Hippocampal formation (tissue), 2 donors: ENCODE data around the gene FAM161B.
"Not testable (repeated sequence)": the region's sequence is repeated elsewhere in the genome, so short reads cannot be mapped to it uniquely, and the experiment has no call there.

Experiments used
- DNase-seq, 2 donors: peaks; one replicate each; lab custom pipeline; 2025; lab: John Stamatoyannopoulos, UW

Gene FAM161B

DNA sequence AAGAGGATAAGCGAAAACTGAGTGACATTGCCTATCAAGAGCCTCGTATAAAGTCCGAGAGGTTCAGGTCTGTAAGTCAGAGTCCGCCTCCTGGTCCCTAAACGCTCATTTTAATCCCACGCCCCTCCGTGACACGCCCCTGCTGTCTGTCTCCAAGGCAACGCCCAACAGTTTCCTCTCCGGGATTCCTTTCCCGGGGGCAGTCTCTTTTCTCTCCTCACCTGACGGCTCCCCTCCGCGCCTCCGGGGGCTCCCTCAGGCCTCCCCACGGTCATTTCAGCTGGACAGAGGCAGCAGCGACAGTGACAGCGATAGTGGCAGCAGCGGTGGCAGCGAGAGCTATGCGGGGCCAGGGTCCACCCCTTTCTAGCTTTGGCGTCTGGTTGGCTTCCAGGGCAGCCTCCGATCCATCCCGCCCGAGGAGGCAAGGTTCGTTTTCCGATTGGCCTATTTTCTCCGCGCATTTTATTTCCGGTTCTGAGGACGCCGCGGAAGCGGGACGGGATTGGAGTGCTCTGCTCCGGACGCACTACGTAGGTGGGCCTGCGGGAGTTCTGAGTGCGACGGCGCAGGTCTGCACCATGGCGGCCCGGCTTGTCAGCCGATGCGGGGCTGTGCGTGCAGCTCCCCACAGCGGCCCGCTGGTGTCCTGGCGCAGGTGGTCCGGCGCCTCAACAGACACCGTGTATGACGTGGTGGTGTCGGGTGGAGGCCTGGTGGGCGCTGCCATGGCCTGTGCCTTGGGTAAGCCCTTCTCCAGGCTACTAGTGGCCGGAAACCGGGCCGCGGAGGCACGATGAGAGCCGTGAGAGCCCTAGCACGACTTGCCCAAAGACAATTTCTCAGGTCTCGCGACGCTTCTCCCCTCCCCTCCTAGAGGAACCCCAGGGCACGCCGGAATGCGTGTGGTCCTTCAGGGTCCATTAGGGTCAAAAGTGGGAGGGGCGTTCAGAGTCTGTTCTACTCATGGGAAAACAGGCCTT, at the start of gene FAM161B, which contains the start of gene COQ6:
Gene FAM161B (minus strand): TSS at position 343 of the 983 bp plus-strand sequence. CDS start 68 bp downstream, at position 275.
Gene COQ6 (plus strand): TSS at position 551 of the 983 bp plus-strand sequence. CDS start 31 bp downstream, at position 582.
- DNase-seq, result peak; percentile 95 to 96

GRCh38 chr14:73998726-73999125, 48.8 kb upstream of the FAM161B start:
- no peak for DNase-seq

DNA sequence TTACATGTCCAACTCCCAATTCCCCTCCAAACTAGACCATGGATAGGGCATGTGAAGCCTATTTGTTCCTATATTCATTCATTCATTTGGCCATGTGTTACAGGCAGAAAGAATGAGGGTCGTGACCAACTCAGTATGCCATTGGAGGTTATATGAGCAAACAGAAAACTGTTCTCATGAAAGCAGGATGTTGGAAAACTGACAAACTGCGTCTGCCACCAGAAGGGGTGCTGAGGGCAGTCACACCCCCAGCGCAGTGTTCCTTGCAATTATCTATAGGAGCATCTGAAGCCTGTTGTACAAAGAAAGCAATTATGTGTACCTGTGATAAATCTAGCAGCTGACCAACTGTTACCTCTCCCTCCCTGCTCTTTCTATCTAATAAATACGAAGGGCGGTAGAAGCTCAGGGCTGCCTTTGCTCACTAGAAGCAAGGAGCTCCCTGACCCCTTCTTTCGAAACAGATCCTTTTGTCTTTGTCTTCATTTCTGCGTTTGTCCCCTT, 48.1 kb upstream of the FAM161B start:
- DNase-seq, result no peak

- DNase-seq, result no peak
Measured at GRCh38 chr14:73997108-73997943, 47.4 kb upstream of the FAM161B start.

DNA sequence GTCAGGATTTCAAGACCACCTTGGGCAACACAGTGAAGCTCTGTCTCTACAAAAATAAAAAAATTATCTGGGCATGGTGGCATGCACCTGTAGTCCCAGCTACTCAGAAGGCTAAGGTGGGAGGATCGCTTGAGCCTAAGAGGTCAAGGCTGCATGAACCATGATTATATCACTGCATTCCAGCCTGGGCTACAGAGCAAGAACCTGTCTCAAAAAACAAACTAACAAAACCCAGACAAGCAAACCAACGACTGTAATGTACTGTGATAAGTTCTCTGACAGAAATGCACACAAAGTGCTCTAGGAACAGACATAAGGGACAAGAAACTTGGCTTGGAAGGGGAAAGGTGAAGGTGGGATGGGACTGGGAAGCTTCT, 46.8 kb upstream of the FAM161B start:
- no peak for DNase-seq

GRCh38 chr14:73995977-73996378, 46.1 kb upstream of the FAM161B start:
- DNase-seq, result no peak

DNA sequence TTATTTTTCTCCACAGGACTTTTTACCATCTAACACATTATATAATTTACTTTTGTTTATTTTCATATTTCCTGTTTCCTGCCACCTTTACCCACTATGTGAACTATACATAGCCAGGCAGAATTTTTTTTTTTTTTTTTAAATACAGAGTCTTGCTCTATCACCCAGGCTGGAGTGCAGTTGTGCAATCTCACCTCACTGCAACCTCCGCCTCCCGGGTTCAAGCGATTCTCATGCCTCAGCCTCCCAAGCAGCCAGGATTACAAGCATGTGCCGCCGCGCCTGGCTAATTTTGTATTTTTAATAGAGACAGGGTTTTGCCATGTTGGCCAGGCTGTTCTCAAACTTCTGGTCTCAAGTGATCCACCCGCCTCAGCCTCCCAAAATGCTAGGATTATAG, 45.0 kb upstream of the FAM161B start:
- DNase-seq, result not testable (repeated sequence)

DNA sequence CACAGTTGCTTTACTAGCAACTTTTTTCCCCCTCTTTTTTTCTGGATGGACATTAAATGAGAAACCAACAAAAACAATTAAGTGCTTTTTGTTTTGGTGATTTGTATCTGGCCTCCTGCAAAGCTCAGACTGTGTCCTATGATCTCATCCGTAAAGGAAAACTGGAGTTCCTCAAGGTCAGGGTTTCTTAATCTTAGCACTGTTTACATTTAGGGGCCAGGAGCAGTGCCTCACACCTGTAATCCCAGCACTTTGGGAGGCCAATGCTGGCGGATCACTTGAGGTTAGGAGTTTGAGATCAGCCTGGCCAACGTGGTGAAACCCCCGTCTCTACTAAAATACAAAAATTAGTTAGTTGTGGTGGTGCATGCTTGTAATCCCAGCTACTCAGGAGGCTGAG, 41.2 kb upstream of the FAM161B start:
- DNase-seq, result no peak

DNA sequence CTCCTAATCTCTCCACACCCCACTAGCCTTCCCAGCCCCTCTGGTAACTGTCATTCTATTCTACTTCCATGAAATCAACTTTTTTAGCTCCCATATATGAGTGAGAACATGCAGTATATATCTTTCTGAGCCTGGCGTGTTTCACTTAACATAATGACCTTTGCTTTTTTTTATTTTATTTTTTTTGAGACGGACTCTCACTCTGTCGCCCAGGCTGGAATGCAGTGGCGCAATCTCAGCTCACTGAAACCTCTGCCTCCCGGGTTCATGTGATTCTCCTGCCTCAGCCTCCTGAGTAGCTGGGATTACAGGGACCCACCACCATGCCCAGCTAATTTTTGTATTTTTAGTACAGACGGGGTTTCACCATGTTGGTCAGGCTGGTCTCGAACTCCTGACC, 38.8 kb upstream of the FAM161B start:
- not testable (repeated sequence) for DNase-seq

- DNase-seq, result no peak
Measured at GRCh38 chr14:73988065-73988464, 38.2 kb upstream of the FAM161B start.

DNA sequence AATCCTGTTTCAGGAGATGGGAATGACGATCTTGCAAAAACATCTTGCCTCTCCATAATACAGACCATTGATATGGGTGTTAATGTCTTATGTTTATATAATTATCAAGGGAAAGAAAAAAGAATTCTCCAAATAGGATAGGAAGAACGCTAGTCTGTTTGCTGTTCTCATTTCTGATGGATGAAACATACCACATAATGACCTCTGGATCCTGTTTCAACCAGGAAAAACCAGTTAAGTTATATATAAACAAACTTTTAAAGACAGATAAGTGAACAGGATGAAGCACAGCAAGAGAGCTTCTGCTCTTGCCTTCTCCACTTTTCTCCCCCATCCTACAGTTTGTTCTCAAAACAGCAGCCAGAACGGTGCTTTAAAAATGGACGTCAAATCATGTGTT, 28.0 kb upstream of the FAM161B start:
- DNase-seq, result no peak

DNA sequence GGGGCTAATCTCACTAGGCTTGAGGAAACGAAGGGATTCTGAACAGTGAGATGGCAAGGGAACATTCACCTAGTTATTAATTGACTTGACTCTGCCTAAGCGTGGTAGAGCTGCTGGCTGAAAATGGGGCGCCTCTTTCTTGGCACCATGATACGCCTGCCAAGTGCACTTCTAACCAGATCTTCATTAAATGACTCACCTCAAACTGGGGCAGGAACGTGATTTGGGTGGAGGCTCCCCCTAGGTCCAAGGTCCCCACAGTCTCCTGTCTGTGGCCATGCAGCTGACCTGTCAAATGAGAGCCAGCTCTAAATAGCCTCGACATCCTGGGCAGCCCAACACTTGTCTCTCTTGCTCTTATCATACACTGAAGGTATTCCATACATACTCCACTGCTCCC, 26.2 kb upstream of the FAM161B start:
- no peak for DNase-seq

GRCh38 chr14:73973497-73973896, 23.6 kb upstream of the FAM161B start:
- DNase-seq, result no peak

DNA sequence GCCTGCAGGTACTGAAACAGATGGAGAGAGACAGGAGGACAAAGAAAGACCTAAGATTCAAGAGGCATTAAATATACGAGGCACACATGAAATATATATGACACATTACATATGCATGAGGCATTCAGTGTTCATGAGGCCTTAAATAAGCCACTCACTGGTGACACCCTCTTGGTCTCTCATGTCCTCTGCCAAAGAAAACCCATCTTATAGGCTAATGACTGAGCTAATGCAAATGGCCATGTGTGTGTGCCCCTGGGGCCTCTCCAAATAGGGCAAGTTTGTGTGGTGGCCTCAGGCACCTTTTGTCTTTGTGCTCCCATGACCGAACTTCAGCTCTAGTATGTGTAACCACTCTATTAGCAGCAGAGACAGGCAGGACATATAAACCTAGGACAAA, 19.0 kb upstream of the FAM161B start:
- no peak for DNase-seq

- no peak for DNase-seq
Measured at GRCh38 chr14:73965216-73965615, 15.3 kb upstream of the FAM161B start.

DNA sequence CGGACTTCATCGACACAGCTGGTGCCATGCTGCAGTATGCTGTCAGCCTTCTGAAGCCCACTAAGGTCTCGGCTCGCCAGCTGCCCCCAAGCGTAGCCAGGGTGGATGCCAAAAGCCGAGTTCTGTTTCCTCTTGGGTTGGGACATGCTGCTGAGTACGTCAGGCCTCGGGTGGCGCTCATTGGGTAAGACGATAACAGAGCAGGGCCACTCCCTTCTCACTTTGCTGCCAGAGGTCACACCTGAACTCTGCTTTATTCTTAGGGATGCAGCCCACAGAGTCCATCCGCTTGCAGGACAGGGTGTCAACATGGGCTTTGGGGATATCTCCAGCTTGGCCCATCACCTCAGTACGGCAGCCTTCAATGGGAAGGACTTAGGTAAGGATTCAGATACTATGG, 11.3 kb upstream of the FAM161B start:
- no peak for DNase-seq

DNA sequence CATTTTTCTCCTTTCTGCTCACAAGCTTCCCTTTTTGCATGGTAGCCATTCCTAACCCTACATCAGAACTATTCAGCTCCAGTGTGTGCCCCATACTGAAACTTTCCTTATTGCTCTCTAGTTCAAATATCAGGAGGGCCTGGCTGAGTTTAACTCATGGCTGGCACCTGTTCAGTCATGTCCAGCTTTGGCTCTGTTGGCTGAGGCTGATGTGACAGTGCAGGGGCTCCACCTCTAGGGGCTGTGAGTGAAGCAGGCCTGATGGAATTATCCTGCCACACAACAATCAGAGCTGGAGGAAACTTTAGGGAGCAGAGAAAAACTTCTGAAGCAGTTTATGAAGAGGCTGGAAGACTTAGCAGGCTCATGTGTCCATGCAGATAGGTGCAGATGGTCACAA, 8.7 kb upstream of the FAM161B start:
- no peak for DNase-seq

- DNase-seq, result no peak
Measured at GRCh38 chr14:73955674-73956073, 5.8 kb upstream of the FAM161B start.

DNA sequence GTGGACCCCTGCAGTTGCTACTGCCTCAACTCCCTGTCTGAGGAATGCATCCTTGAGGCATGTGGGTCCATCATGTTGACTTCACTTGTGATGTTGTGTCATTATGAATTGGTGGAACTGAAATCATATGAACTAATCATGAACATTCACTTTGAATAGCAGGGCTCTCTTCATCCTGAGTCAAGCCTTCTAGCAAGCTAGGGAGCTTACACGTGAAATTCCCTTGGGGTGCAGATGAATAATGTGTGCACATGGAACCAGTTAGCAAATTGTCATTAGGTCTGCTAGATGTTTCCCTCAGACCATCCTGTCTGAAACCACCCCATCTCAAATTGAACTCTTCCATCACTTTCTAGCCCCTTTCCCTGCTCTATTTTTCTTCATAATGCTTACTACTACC, 3.8 kb upstream of the FAM161B start:
- no peak for DNase-seq

DNA sequence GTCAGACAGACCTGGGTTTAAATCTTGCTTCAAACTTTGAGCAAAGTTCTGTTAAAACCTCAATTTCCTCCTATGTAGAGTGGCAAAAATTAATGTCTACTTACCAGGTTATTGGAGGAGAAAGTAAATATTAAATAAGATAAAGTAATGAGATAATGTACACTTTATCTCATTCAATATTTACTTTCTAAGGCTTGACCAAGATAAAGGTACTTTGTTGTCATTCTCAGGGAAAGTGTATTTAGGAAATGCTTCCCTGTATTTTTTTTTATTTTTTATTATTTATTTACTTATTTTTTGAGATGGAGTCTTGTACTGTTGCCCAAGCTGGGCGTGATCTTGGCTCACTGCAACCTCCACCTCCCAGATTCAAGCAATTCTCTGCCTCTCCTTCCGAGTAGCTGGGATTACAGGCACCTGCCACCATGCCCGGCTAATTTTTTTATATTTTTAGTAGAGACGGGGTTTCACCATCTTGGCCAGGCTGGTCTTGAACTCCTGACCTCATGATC, 4.7 kb downstream of the FAM161B start:
- DNase-seq, result no peak

DNA sequence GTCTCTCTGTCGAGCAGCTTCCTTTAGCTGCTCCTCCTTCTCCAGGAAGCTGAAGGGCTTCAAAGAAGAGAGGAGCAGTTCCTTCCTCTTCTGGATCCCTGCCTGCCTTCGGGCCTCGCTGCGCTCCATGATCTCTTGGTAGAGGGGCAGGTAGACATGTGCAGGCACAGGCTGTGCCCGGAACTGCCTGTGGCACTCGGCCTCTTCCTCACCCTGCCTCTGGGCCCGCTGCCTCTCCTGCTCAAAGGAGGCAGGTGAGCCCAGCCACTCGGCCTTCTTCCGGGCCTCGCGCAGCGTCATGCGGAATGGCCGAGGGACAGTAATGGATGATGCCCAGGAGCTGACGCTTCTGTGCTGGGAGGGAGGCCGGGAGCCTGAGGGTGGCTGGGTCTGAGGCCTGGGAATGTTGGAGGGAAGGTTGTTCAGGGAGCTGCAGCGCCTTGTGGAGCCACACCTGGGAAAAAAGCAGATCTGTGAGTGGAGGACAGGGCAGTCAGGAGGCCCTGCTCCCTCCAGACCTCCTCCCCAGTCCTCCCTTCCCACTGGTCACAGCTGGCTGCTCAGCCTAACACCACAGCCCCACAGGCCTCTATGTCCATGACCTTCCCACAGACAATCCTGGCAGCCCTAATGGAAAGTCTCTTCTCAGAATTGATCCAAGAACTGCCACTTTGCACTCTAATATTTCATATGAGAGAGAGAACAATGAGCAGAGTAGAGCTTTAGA, 5.3 kb downstream of the FAM161B start:
- DNase-seq, result no peak

DNA sequence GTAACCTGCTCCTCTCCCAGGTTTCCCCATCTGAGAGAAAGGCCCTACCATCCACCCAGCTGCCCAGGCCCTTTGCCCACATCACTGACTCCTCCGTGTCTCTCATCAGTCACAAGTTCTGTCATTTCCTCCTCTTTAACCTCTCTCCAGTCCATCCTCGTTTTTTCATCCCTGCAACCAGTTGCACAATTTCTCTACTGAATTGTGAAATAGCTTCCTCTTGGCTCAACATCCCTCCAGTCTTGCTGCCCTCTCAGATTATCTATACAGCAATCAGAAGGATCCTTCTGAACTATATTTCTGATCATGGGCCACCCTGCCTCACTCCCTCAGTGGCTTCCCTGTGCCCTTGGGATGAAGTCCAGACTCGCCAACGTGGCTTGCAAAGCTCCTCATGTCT, 6.8 kb downstream of the FAM161B start:
- no peak for DNase-seq
